Caco-2 (cell line): ENCODE measurements around the gene LRP1B. TPM values are rescaled to one million over a fixed set of nuclear protein-coding genes. Genes with fewer than 3 reads are reported as not detected.

Source experiments
- BruUV-seq: library from RNA; stranded (reverse); fragments of 400-500 nt; replicated peaks from 2 replicates; lab custom pipeline; 2021; lab: Mats Ljungman, UMichigan
- CTCF ChIA-PET: fragments of 300-600 bp; sonication (Branson Sonifier 250); formaldehyde crosslinking; loops from one replicate; lab custom pipeline; 2022; ENCODE audit warnings: antibody characterized with exemption; lab: Charles Lee
- POLR2A ChIA-PET: fragments of 300-600 bp; sonication (Branson Sonifier 250); formaldehyde crosslinking; loops from one replicate; lab custom pipeline; 2022; ENCODE audit warnings: antibody characterized with exemption; lab: Charles Lee
- DNase-seq, 2 experiments: peaks; one replicate each; pipeline versions ENCODE4 v3.0.0 to v3.0.0-alpha.2; 2020 to 2022
- H3K27me3 ChIP-seq: replicated peaks from 2 replicates; pipeline ENCODE4 v1.6.0; 2011; ENCODE audit warnings: low read length; ENCODE audit not compliant: control insufficient read depth, insufficient read depth
- H3K36me3 ChIP-seq: 2 replicates; pipeline ENCODE4 v1.5.1; 2011; ENCODE audit warnings: low read length; ENCODE audit not compliant: control insufficient read depth, insufficient read depth
- H3K4me1 ChIP-seq: fragments of 250-450 bp; sonication (Bioruptor Pico); 2 replicates; pipeline ENCODE4 v1.5.1; 2020; ENCODE audit warnings: mild to moderate bottlenecking
- H3K4me3 ChIP-seq: 2 replicates; pipeline ENCODE4 v1.5.1; 2011; ENCODE audit warnings: low read depth, mild to moderate bottlenecking, control low read depth, low read length
- H3K9me3 ChIP-seq: fragments of 250-450 bp; sonication (Bioruptor Pico); 2 replicates; pipeline ENCODE4 v1.5.1; 2020; ENCODE audit warnings: mild to moderate bottlenecking, moderate library complexity
- H3K27ac Mint-ChIP-seq: one replicate; pipeline ENCODE4 v1.8.0; 2022; ENCODE audit warnings: mixed read lengths; ENCODE audit not compliant: unreplicated experiment
- H3K27me3 Mint-ChIP-seq: one replicate; pipeline ENCODE4 v1.8.0; 2022; ENCODE audit warnings: mixed read lengths; ENCODE audit not compliant: insufficient read depth, unreplicated experiment
- H3K36me3 Mint-ChIP-seq: one replicate; pipeline ENCODE4 v1.8.0; 2022; ENCODE audit warnings: mild to moderate bottlenecking, mixed read lengths; ENCODE audit not compliant: insufficient read depth, unreplicated experiment
- H3K4me1 Mint-ChIP-seq: one replicate; pipeline ENCODE4 v1.8.0; 2022; ENCODE audit warnings: low read depth, mixed read lengths; ENCODE audit not compliant: unreplicated experiment
- H3K4me3 Mint-ChIP-seq: one replicate; pipeline ENCODE4 v1.8.0; 2022; ENCODE audit warnings: mild to moderate bottlenecking, moderate library complexity, mixed read lengths; ENCODE audit not compliant: unreplicated experiment
- H3K9me3 Mint-ChIP-seq: one replicate; pipeline ENCODE4 v1.8.0; 2022; ENCODE audit warnings: mixed read lengths; ENCODE audit not compliant: unreplicated experiment
- intact Hi-C: fragments of 100-400 bp; cut with micrococcal nuclease; formaldehyde crosslinking; loops from one replicate; pipeline ENCODE4 v1.10.0; 2022; ENCODE audit not compliant: unreplicated experiment
- total RNA-seq: library from RNA; stranded (reverse); gene quantifications from 2 replicates; pipeline ENCODE4 v1.2.3, GENCODE V29; 2022
- TF ChIP-seq, protein P1 (sequence below), 2 experiments: fragments of 200-600 bp in 1 of 2; IDR thresholded peaks; 1 replicate in 1 of 2; 2 replicates in 1 of 2; pipeline versions ENCODE4 v1.5.1 to v1.8.0; 2011 to 2022; ENCODE audit warnings: antibody characterized with exemption in 1 of 2, control low read depth in 1 of 2, inconsistent platforms in 1 of 2, low read depth in 1 of 2, low read length in 1 of 2, mild to moderate bottlenecking in 1 of 2, moderate library complexity in 1 of 2; ENCODE audit not compliant: insufficient read depth in 1 of 2, severe bottlenecking in 1 of 2, unreplicated experiment in 1 of 2

LRP1B gene
- total RNA-seq, 1 experiment from 2014 or later: not detected

DNA sequence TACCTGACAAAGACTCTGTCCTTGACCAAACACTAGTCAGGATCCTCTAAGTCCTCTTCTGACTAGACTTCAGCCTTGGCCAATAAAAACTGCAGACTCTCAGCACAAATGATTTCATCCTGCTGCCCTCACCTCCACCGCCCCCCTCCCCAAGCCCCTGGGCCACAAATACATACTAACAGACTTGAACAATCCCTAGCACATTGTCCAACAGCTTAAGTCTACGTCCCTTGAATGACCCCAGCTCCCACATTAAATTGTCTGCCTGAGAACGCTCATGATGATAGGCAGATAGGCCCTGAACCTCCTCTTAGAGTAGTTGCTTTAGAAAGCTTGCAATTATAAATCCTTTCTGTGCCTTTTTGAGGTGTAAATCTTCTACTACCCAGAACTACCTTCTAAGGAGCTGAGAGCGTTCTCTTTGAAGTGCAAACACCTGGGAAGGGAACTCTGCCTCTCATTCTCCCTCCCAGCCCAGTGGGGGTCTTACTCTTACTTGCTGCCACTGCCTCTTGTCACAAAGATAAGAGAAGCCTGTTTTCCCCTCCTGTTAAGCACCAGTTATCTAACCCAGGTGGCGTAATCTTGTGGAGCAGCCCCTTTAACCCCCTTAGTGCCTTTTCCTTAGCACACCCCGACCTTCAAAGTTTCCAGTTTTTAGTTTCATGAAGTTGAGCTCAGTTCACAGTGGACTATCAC is 1225.6 kb downstream of the LRP1B start:
- POLR2A ChIA-PET: no interaction called here
- H3K27ac Mint-ChIP-seq: no peak overlapping the region
- Histone ChIP-seq H3K36me3 (no peaks in the 10 kb centered on the region), H3K4me3 (no peak overlapping the region), H3K9me3 (no peaks in the 10 kb centered on the region), H3K4me1 (no peaks in the 10 kb centered on the region), H3K27me3 (no peaks in the 10 kb centered on the region)
- TF ChIP-seq, protein P1, sequence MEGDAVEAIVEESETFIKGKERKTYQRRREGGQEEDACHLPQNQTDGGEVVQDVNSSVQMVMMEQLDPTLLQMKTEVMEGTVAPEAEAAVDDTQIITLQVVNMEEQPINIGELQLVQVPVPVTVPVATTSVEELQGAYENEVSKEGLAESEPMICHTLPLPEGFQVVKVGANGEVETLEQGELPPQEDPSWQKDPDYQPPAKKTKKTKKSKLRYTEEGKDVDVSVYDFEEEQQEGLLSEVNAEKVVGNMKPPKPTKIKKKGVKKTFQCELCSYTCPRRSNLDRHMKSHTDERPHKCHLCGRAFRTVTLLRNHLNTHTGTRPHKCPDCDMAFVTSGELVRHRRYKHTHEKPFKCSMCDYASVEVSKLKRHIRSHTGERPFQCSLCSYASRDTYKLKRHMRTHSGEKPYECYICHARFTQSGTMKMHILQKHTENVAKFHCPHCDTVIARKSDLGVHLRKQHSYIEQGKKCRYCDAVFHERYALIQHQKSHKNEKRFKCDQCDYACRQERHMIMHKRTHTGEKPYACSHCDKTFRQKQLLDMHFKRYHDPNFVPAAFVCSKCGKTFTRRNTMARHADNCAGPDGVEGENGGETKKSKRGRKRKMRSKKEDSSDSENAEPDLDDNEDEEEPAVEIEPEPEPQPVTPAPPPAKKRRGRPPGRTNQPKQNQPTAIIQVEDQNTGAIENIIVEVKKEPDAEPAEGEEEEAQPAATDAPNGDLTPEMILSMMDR (IDR thresholded peaks at IDR 0.05; ENCODE audit: insufficient read depth in 1 of 2, low read depth in 1 of 2, low read length in 1 of 2, severe bottlenecking in 1 of 2, unreplicated experiment in 1 of 2): no peak
- intact Hi-C loops: no loop called here
- CTCF ChIA-PET: no interaction called here
- no TSS peak for BruUV-seq
- no peaks in the 10 kb centered on the region for H3K9me3 Mint-ChIP-seq
- no peaks in the 10 kb centered on the region for H3K36me3 Mint-ChIP-seq
- DNase-seq: no peak
- H3K4me1 Mint-ChIP-seq: no peaks in the 10 kb centered on the region
- H3K27me3 Mint-ChIP-seq: no peaks in the 10 kb centered on the region
- no peak overlapping the region for H3K4me3 Mint-ChIP-seq

DNA sequence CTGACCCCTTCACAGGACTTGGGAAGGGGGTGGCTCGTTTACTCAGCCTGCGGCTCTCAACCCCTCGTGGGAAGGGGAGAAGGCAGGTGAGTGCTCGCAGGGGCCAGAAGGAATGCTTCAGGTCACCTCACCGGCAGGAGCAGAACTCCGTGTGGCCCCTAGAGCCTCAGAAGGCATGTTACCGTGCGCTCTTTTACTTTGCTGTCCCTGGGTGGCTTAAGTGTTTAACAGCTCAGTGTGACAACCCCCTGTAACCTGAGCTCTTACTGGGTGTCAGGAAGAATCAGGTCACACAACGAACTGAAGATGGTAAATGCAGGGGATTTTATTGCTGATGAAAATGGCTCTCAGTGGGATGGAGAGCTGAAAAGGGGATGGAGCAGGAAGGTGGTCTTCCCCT is 1235.4 kb downstream of the LRP1B start:
- TF ChIP-seq, protein P1 (IDR thresholded peaks at IDR 0.05; ENCODE audit: insufficient read depth in 1 of 2, low read depth in 1 of 2, low read length in 1 of 2, severe bottlenecking in 1 of 2, unreplicated experiment in 1 of 2): no peak
- H3K27me3 ChIP-seq: no peaks in the 10 kb centered on the region
- peaks cover 7% of the 10 kb centered on the region for H3K4me1 Mint-ChIP-seq
- ChIA-PET CTCF (interaction anchor here (0.6 kb wide), 1 partner anchor 291 kb away, joined by 5 read pairs; no protein-coding TSS in a partner anchor), POLR2A (no interaction called here)
- H3K27ac Mint-ChIP-seq: no peak overlapping the region
- no peak for DNase-seq
- intact Hi-C loops: no loop called here
- no TSS peak for BruUV-seq
- H3K27me3 Mint-ChIP-seq: no peaks in the 10 kb centered on the region
- H3K4me1 ChIP-seq: peaks cover 6% of the 10 kb centered on the region; the same call in 1 of the 2 replicates
- H3K9me3 ChIP-seq: no peaks in the 10 kb centered on the region
- no peaks in the 10 kb centered on the region for H3K9me3 Mint-ChIP-seq
- H3K36me3 Mint-ChIP-seq: no peaks in the 10 kb centered on the region
- no peak overlapping the region for H3K4me3 ChIP-seq
- H3K36me3 ChIP-seq: no peaks in the 10 kb centered on the region
- no peak overlapping the region for H3K4me3 Mint-ChIP-seq

- Histone ChIP-seq H3K4me1 (peaks cover 6% of the 10 kb centered on the region; the same call in 1 of the 2 replicates), H3K9me3 (no peaks in the 10 kb centered on the region), H3K36me3 (no peaks in the 10 kb centered on the region), H3K27me3 (no peaks in the 10 kb centered on the region), H3K4me3 (no peak overlapping the region)
- no peak overlapping the region for H3K27ac Mint-ChIP-seq
- H3K4me1 Mint-ChIP-seq: peaks cover 7% of the 10 kb centered on the region
- no TSS peak for BruUV-seq
- POLR2A ChIA-PET: no interaction called here
- H3K27me3 Mint-ChIP-seq: no peaks in the 10 kb centered on the region
- no peaks in the 10 kb centered on the region for H3K9me3 Mint-ChIP-seq
- no peak overlapping the region for H3K4me3 Mint-ChIP-seq
- TF ChIP-seq, protein P1 (IDR thresholded peaks at IDR 0.05; ENCODE audit: insufficient read depth in 1 of 2, low read depth in 1 of 2, low read length in 1 of 2, severe bottlenecking in 1 of 2, unreplicated experiment in 1 of 2): no peak
- DNase-seq: no peak
- intact Hi-C loops: no loop called here
- CTCF ChIA-PET: no interaction called here
- no peaks in the 10 kb centered on the region for H3K36me3 Mint-ChIP-seq
Measured at GRCh38 chr2:140893685-140894084, 1237.1 kb downstream of the LRP1B start.
